ENCODE results near the gene FZR1. TPM values are rescaled to one million over a fixed set of nuclear protein-coding genes. Genes with fewer than 3 reads are reported as not detected.
A peak's percentile ranks its signal among the peaks of the same experiment; 100 is the strongest.

The FZR1 gene
- total RNA-seq, result 85.6 TPM

- DNase-seq (ENCODE audit: low read depth in 2 of 3, low spot score in 2 of 3), result peak; percentile 99
These were observed at the start of gene FZR1 for GRCh38 chr19:3505598-3506383. TSS of gene FZR1 (plus strand) at chr19:3506311. CDS start at chr19:3522990, 16,679 bp downstream.

GRCh38 chr19:3456925-3457527 is 49.1 kb upstream of the FZR1 start:
- DNase-seq (ENCODE audit: low read depth in 2 of 3, low spot score in 2 of 3), result no peak

GRCh38 chr19:3457528-3458228 is 48.4 kb upstream of the FZR1 start:
- no peak for DNase-seq (ENCODE audit: low read depth in 2 of 3, low spot score in 2 of 3)

GRCh38 chr19:3458229-3459088 is 47.7 kb upstream of the FZR1 start:
- DNase-seq (ENCODE audit: low read depth in 2 of 3, low spot score in 2 of 3), result no peak

GRCh38 chr19:3459089-3459881 is 46.8 kb upstream of the FZR1 start:
- peak in 2 of 3 donors; percentile 21 to 46 for DNase-seq (ENCODE audit: low read depth in 2 of 3, low spot score in 2 of 3)

GRCh38 chr19:3459965-3460582 is 46.0 kb upstream of the FZR1 start:
- no peak for DNase-seq (ENCODE audit: low read depth in 2 of 3, low spot score in 2 of 3)

- no peak for DNase-seq (ENCODE audit: low read depth in 2 of 3, low spot score in 2 of 3)
These were observed 43.0 kb upstream of the FZR1 start for GRCh38 chr19:3462991-3463713.

- no peak for DNase-seq (ENCODE audit: low read depth in 2 of 3, low spot score in 2 of 3)
These were observed 42.2 kb upstream of the FZR1 start for GRCh38 chr19:3463714-3464586.

GRCh38 chr19:3464587-3465235 is 41.4 kb upstream of the FZR1 start:
- no peak for DNase-seq (ENCODE audit: low read depth in 2 of 3, low spot score in 2 of 3)

GRCh38 chr19:3465552-3465951 is 40.6 kb upstream of the FZR1 start:
- DNase-seq (ENCODE audit: low read depth in 2 of 3, low spot score in 2 of 3), result no peak

- no peak for DNase-seq (ENCODE audit: low read depth in 2 of 3, low spot score in 2 of 3)
These were observed 39.5 kb upstream of the FZR1 start for GRCh38 chr19:3466635-3467034.

GRCh38 chr19:3467437-3468198 is 38.5 kb upstream of the FZR1 start:
- peak in 1 of 3 donors; percentile 40 for DNase-seq (ENCODE audit: low read depth in 2 of 3, low spot score in 2 of 3)

GRCh38 chr19:3468211-3468610 is 37.9 kb upstream of the FZR1 start:
- DNase-seq (ENCODE audit: low read depth in 2 of 3, low spot score in 2 of 3), result no peak

- DNase-seq (ENCODE audit: low read depth in 2 of 3, low spot score in 2 of 3), result no peak
These were observed 36.2 kb upstream of the FZR1 start for GRCh38 chr19:3469638-3470499.

GRCh38 chr19:3470500-3471128 is 35.5 kb upstream of the FZR1 start:
- DNase-seq (ENCODE audit: low read depth in 2 of 3, low spot score in 2 of 3), result no peak
